Large intestine (tissue), 12 donors: Measurements from ENCODE around the gene RNF123. TPM values are rescaled to one million over a fixed set of nuclear protein-coding genes. Genes with fewer than 3 reads are reported as not detected.
A peak's percentile ranks its signal among the peaks of the same experiment; 100 is the strongest.

Experiments
- DNase-seq, 2 donors: peaks; one replicate each; pipeline versions ENCODE4 v3.0.0 to v3.0.0-alpha.2; 2013
- H3K27ac ChIP-seq: one replicate; pipeline ENCODE4 v1.5.1; 2013; ENCODE audit warnings: low read length
- H3K27me3 ChIP-seq: 2 replicates; pipeline ENCODE4 v1.6.1; 2013; ENCODE audit warnings: low read length; ENCODE audit not compliant: control insufficient read depth, insufficient read depth
- H3K36me3 ChIP-seq: 2 replicates; pipeline ENCODE4 v1.6.1; 2013; ENCODE audit warnings: low read length; ENCODE audit not compliant: control insufficient read depth, insufficient read depth
- H3K4me1 ChIP-seq: one replicate; pipeline ENCODE4 v1.6.1; 2013; ENCODE audit warnings: low read length; ENCODE audit not compliant: control insufficient read depth, insufficient read depth
- H3K4me3 ChIP-seq: one replicate; pipeline ENCODE4 v1.5.1; 2013; ENCODE audit warnings: low read length
- H3K9me3 ChIP-seq: one replicate; pipeline ENCODE4 v1.6.1; 2013; ENCODE audit warnings: mild to moderate bottlenecking, low read depth, low read length, moderate library complexity; ENCODE audit not compliant: control insufficient read depth
- WGBS: methylation state at CpG from one replicate; pipeline ENCODE4 v1.1.5; 2013; ENCODE audit warnings: low lambda C conversion rate; ENCODE audit not compliant: insufficient coverage; 5-methylcytosine and 5-hydroxymethylcytosine counted together
- long read RNA-seq, 11 donors: transcript quantifications; one replicate each; lab custom pipeline, GENCODE V29; 2026
- polyA plus RNA-seq: library from polyadenylated mRNA; unstranded; fragments of 120-200 nt; gene quantifications from one replicate; pipeline ENCODE4 v1.2.1, GENCODE V29; 2013

RNF123 gene
- polyA plus RNA-seq, result 35.6 TPM
- long read RNA-seq, donor 1, result 0 reads
- long read RNA-seq, donor 2, partial matches to known transcripts, result 41 of 41 reads
- long read RNA-seq, donor 2, other reads (novel, unspliced or antisense), result 0 of 41 reads
- long read RNA-seq, donor 3, result 0 reads
- long read RNA-seq, donor 4, partial matches to known transcripts, result 6 of 6 reads
- long read RNA-seq, donor 4, other reads (novel, unspliced or antisense), result 0 of 6 reads
- long read RNA-seq, donor 5, result 0 reads
- long read RNA-seq, donor 6, result 0 reads
- long read RNA-seq, donor 7, partial matches to known transcripts, result 13 of 13 reads
- long read RNA-seq, donor 7, other reads (novel, unspliced or antisense), result 0 of 13 reads
- long read RNA-seq, donor 8, partial matches to known transcripts, result 6 of 15 reads
- long read RNA-seq, donor 8, other reads (novel, unspliced or antisense), result 9 of 15 reads
- long read RNA-seq, donor 9, full-length matches to known transcripts, result 1 of 7 reads
- long read RNA-seq, donor 9, partial matches to known transcripts, result 6 of 7 reads
- long read RNA-seq, donor 9, other reads (novel, unspliced or antisense), result 0 of 7 reads
- long read RNA-seq, donor 10, full-length matches to known transcripts, result 1 of 1 reads
- long read RNA-seq, donor 10, partial matches to known transcripts, result 0 of 1 reads
- long read RNA-seq, donor 10, other reads (novel, unspliced or antisense), result 0 of 1 reads
- long read RNA-seq, donor 11, partial matches to known transcripts, result 0 of 5 reads
- long read RNA-seq, donor 11, other reads (novel, unspliced or antisense), result 5 of 5 reads

- Histone ChIP-seq H3K4me3 (peak within 1 kb of the TSS; percentile 98), H3K27ac (peak within 1 kb of the TSS; percentile 99), H3K36me3 (no peaks in the 10 kb centered on the region), H3K4me1 (peaks cover 14% of the 10 kb centered on the region), H3K9me3 (no peaks in the 10 kb centered on the region), H3K27me3 (peaks cover 3% of the 10 kb centered on the region)
- WGBS, result no CpG with 5 or more reads among the region's 66 CpGs
- DNase-seq, result peak; percentile 87 to 91
Observed at GRCh38 chr3:49689046-49689907, at the start of gene RNF123, which contains the start of gene MST1. Gene RNF123, plus strand, starts transcription at chr3:49689557. Its CDS starts 1,609 bp downstream, at chr3:49691166. Gene MST1, minus strand, starts transcription at chr3:49689474. Its CDS starts 783 bp downstream, at chr3:49688691.

GRCh38 chr3:49641292-49641691 is 48.1 kb upstream of the RNF123 start:
- no peaks in the 10 kb centered on the region for H3K36me3 ChIP-seq
- 20% methylated on average over 2 of the region's 7 CpGs for WGBS
- no peaks in the 10 kb centered on the region for H3K9me3 ChIP-seq
- no peak overlapping the region for H3K27ac ChIP-seq
- no peaks in the 10 kb centered on the region for H3K4me1 ChIP-seq
- no peaks in the 10 kb centered on the region for H3K27me3 ChIP-seq
- no peak for DNase-seq
- no peak overlapping the region for H3K4me3 ChIP-seq

- WGBS, result no CpG with 5 or more reads among the region's 14 CpGs
- no peak for DNase-seq
- H3K9me3 ChIP-seq, result no peaks in the 10 kb centered on the region
Observed at GRCh38 chr3:49641921-49642707, 47.2 kb upstream of the RNF123 start.

GRCh38 chr3:49642708-49643145 is 46.6 kb upstream of the RNF123 start:
- Histone ChIP-seq H3K4me1 (no peaks in the 10 kb centered on the region), H3K27me3 (no peaks in the 10 kb centered on the region), H3K9me3 (no peaks in the 10 kb centered on the region), H3K4me3 (no peak overlapping the region), H3K36me3 (no peaks in the 10 kb centered on the region), H3K27ac (no peak overlapping the region)
- no CpG with 5 or more reads among the region's 9 CpGs for WGBS
- no peak for DNase-seq

More at GRCh38 chr3:49641921-49642707, 47.2 kb upstream of the RNF123 start:
- no peak overlapping the region for H3K4me3 ChIP-seq
- H3K4me1 ChIP-seq, result no peaks in the 10 kb centered on the region
- no peaks in the 10 kb centered on the region for H3K27me3 ChIP-seq
- H3K27ac ChIP-seq, result no peak overlapping the region
- H3K36me3 ChIP-seq, result no peaks in the 10 kb centered on the region

- Histone ChIP-seq H3K36me3 (no peaks in the 10 kb centered on the region), H3K27me3 (no peaks in the 10 kb centered on the region), H3K4me1 (no peaks in the 10 kb centered on the region), H3K4me3 (no peak overlapping the region), H3K27ac (no peak overlapping the region), H3K9me3 (no peaks in the 10 kb centered on the region)
- no CpG with 5 or more reads among the region's 8 CpGs for WGBS
- DNase-seq, result no peak
Observed at GRCh38 chr3:49644684-49645083, 44.7 kb upstream of the RNF123 start.

- H3K36me3 ChIP-seq, result no peaks in the 10 kb centered on the region
- H3K9me3 ChIP-seq, result no peaks in the 10 kb centered on the region
- no peak overlapping the region for H3K4me3 ChIP-seq
- no peaks in the 10 kb centered on the region for H3K4me1 ChIP-seq
- 80% methylated on average over 1 of the region's 3 CpGs for whole genome bisulfite sequencing
- no peaks in the 10 kb centered on the region for H3K27me3 ChIP-seq
- no peak for DNase-seq
- H3K27ac ChIP-seq, result no peak overlapping the region
Observed at GRCh38 chr3:49646236-49646635, 43.1 kb upstream of the RNF123 start.

- Histone ChIP-seq H3K27ac (no peak overlapping the region), H3K36me3 (no peaks in the 10 kb centered on the region), H3K27me3 (no peaks in the 10 kb centered on the region), H3K9me3 (no peaks in the 10 kb centered on the region), H3K4me3 (no peak overlapping the region), H3K4me1 (no peaks in the 10 kb centered on the region)
- 20% methylated on average over 1 of the region's 2 CpGs for WGBS
- DNase-seq, result no peak
Observed at GRCh38 chr3:49647741-49648140, 41.6 kb upstream of the RNF123 start.

- Histone ChIP-seq H3K27ac (no peak overlapping the region), H3K27me3 (no peaks in the 10 kb centered on the region), H3K9me3 (no peaks in the 10 kb centered on the region), H3K4me3 (no peak overlapping the region), H3K4me1 (no peaks in the 10 kb centered on the region), H3K36me3 (no peaks in the 10 kb centered on the region)
- no peak for DNase-seq
- WGBS, result no CpG with 5 or more reads among the region's 3 CpGs
Observed at GRCh38 chr3:49648354-49649019, 40.9 kb upstream of the RNF123 start.

- no peaks in the 10 kb centered on the region for H3K4me1 ChIP-seq
- DNase-seq, result no peak
- H3K9me3 ChIP-seq, result no peaks in the 10 kb centered on the region
- no peak overlapping the region for H3K4me3 ChIP-seq
- no peaks in the 10 kb centered on the region for H3K36me3 ChIP-seq
- H3K27me3 ChIP-seq, result no peaks in the 10 kb centered on the region
- no peak overlapping the region for H3K27ac ChIP-seq
- WGBS, result no CpG with 5 or more reads among the region's 1 CpG
Observed at GRCh38 chr3:49649576-49649975, 39.8 kb upstream of the RNF123 start.
